Measurements from ENCODE around the gene CMC4.

Gene CMC4

GRCh38 chrX:155094468-155095061 lies 23.6 kb upstream of the CMC4 start:
- H3K36me3 ChIP-seq (ENCODE audit: insufficient read depth, low read length) = peaks cover 18% of the 10 kb centered on the region
- no peak overlapping the region for H3K4me2 ChIP-seq (ENCODE audit: low read length)
- no peaks in the 10 kb centered on the region for H4K20me1 ChIP-seq (ENCODE audit: insufficient read depth, low read length)
- no peaks in the 10 kb centered on the region for H3K9me2 ChIP-seq (ENCODE audit: low read depth, low read length)
- TF ChIP-seq CTCF (IDR thresholded peaks at IDR 0.05; ENCODE audit: low read length) (peak; percentile 65), EZH2 (IDR thresholded peaks at IDR 0.05; ENCODE audit: borderline replicate concordance, low read length) (no peak)
- no peaks in the 10 kb centered on the region for H3F3A ChIP-seq (ENCODE audit: insufficient read depth, low read length)
- H3K4me1 ChIP-seq (ENCODE audit: insufficient read depth, low read length, severe bottlenecking) = no peaks in the 10 kb centered on the region
- no peak overlapping the region for H3K4me3 ChIP-seq (ENCODE audit: low read depth, low read length, poor library complexity, severe bottlenecking)
- H3K9me3 ChIP-seq (ENCODE audit: low read length) = no peaks in the 10 kb centered on the region
- H3K27me3 ChIP-seq (ENCODE audit: insufficient read depth, low read length) = no peaks in the 10 kb centered on the region
- H3K27ac ChIP-seq (ENCODE audit: low read depth, low read length, poor library complexity, severe bottlenecking) = no peak overlapping the region
- no peak overlapping the region for H3K9ac ChIP-seq (ENCODE audit: low read length)
- H2AFZ ChIP-seq (ENCODE audit: low read length) = no peak overlapping the region
- H3K79me2 ChIP-seq (ENCODE audit: insufficient read depth, low read length) = no peaks in the 10 kb centered on the region

DNA sequence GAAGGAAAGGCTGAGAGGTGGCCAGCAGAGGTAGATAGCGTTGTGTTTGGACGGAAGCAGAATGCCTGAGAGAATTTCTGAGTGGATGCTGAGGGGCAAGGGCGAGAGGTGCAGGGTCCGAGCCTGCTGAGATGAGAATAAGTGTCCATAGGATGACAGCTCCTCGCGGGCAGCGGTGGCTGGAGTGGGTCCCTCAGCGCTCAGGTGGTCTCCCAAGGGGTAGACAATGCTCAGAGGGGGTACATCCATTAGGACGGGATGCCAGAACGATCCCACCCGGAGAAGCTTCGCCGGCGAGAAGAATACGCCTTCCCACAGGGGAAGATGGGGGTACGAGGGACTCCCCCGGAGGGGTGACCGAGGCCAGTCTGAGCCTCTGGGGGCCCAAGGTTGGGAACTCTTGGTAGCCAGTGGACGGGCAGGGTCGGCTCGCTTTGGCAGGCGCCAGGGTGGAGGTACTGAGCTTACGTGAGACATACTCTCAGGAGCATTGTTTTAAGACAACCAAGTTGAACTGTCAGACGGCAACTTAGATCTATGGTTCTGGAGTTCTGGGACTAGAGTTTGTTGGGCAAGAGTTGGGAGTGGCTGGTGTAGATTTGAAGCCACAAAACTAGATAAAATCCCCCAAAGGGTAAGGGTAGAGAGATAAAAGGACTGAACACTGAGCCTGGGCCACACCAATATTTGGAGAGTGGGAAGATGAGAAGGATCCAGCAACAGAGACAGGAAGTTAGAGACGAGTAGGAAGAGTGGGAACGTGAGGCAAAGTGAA lies 16.2 kb upstream of the CMC4 start:
- H3F3A ChIP-seq (ENCODE audit: insufficient read depth, low read length) = no peaks in the 10 kb centered on the region
- no peaks in the 10 kb centered on the region for H4K20me1 ChIP-seq (ENCODE audit: insufficient read depth, low read length)
- no peaks in the 10 kb centered on the region for H3K79me2 ChIP-seq (ENCODE audit: insufficient read depth, low read length)
- TF ChIP-seq CTCF (IDR thresholded peaks at IDR 0.05; ENCODE audit: low read length) = no peak
- TF ChIP-seq EZH2 (IDR thresholded peaks at IDR 0.05; ENCODE audit: borderline replicate concordance, low read length) = no peak
- H2AFZ ChIP-seq (ENCODE audit: low read length) = no peak overlapping the region
- H3K36me3 ChIP-seq (ENCODE audit: insufficient read depth, low read length) = peaks cover 22% of the 10 kb centered on the region; the same call in 1 of the 2 replicates
- H3K4me3 ChIP-seq (ENCODE audit: low read depth, low read length, poor library complexity, severe bottlenecking) = no peak overlapping the region
- no peaks in the 10 kb centered on the region for H3K27me3 ChIP-seq (ENCODE audit: insufficient read depth, low read length)
- H3K27ac ChIP-seq (ENCODE audit: low read depth, low read length, poor library complexity, severe bottlenecking) = no peak overlapping the region
- no peaks in the 10 kb centered on the region for H3K4me1 ChIP-seq (ENCODE audit: insufficient read depth, low read length, severe bottlenecking)
- H3K9ac ChIP-seq (ENCODE audit: low read length) = no peak overlapping the region
- no peak overlapping the region for H3K4me2 ChIP-seq (ENCODE audit: low read length)
- no peaks in the 10 kb centered on the region for H3K9me2 ChIP-seq (ENCODE audit: low read depth, low read length)
- no peaks in the 10 kb centered on the region for H3K9me3 ChIP-seq (ENCODE audit: low read length)

GRCh38 chrX:155086202-155086840 lies 15.4 kb upstream of the CMC4 start:
- Histone ChIP-seq H3K36me3 (ENCODE audit: insufficient read depth, low read length) (peaks cover 22% of the 10 kb centered on the region; the same call in 1 of the 2 replicates), H3K27ac (ENCODE audit: low read depth, low read length, poor library complexity, severe bottlenecking) (no peak overlapping the region), H3K4me1 (ENCODE audit: insufficient read depth, low read length, severe bottlenecking) (no peaks in the 10 kb centered on the region), H4K20me1 (ENCODE audit: insufficient read depth, low read length) (no peaks in the 10 kb centered on the region), H3K9me3 (ENCODE audit: low read length) (no peaks in the 10 kb centered on the region), H3K9ac (ENCODE audit: low read length) (no peak overlapping the region), H3F3A (ENCODE audit: insufficient read depth, low read length) (no peaks in the 10 kb centered on the region), H3K9me2 (ENCODE audit: low read depth, low read length) (no peaks in the 10 kb centered on the region), H2AFZ (ENCODE audit: low read length) (no peak overlapping the region), H3K4me3 (ENCODE audit: low read depth, low read length, poor library complexity, severe bottlenecking) (no peak overlapping the region), H3K4me2 (ENCODE audit: low read length) (no peak overlapping the region), H3K27me3 (ENCODE audit: insufficient read depth, low read length) (no peaks in the 10 kb centered on the region), H3K79me2 (ENCODE audit: insufficient read depth, low read length) (no peaks in the 10 kb centered on the region)
- TF ChIP-seq EZH2 (IDR thresholded peaks at IDR 0.05; ENCODE audit: borderline replicate concordance, low read length) = no peak
- peak; percentile 57 for TF ChIP-seq CTCF (IDR thresholded peaks at IDR 0.05; ENCODE audit: low read length)
